ENCODE results near the gene CNTN6. TPM values are rescaled to one million over a fixed set of nuclear protein-coding genes. Genes with fewer than 3 reads are reported as not detected.

Gene CNTN6
- total and polyA plus RNA-seq, 2 donors (not counting 1 experiment from before 2014, with no cell fraction given), result not detected

GRCh38 chr3:1103525-1103924, 10.7 kb downstream of the CNTN6 start:
- no peak for DNase-seq
- H3K4me2 ChIP-seq (replicated peaks; ENCODE audit: low read depth, low read length, poor library complexity, severe bottlenecking), result no peak overlapping the region
- no CpG with 5 or more reads among the region's 6 CpGs for WGBS (ENCODE audit: insufficient coverage)

GRCh38 chr3:1117843-1118473, 25.1 kb downstream of the CNTN6 start:
- Mint-ChIP-seq H3K27ac (no peak overlapping the region), H3K9me3 (ENCODE audit: insufficient read depth) (no peaks in the 10 kb centered on the region), H3K4me3 (no peak overlapping the region), H3K4me1 (no peaks in the 10 kb centered on the region), H3K27me3 (no peaks in the 10 kb centered on the region)
- no peaks in the 10 kb centered on the region for H3K36me3 ChIP-seq (replicated peaks in 1 of 2; ENCODE audit: control extremely low read depth in 1 of 2, control insufficient read depth in 1 of 2, extremely low read depth in 1 of 2, insufficient read depth in 2 of 2, low read length in 1 of 2)
- ChIA-PET CTCF (no interaction called here), POLR2A (no interaction called here)
- no peaks in the 10 kb centered on the region for H3K27me3 ChIP-seq (replicated peaks in 1 of 4; ENCODE audit: control extremely low read depth in 1 of 4, control insufficient read depth in 3 of 4, insufficient read depth in 4 of 4, low read length in 3 of 4)
- no peak overlapping the region for H2AFZ ChIP-seq (ENCODE audit: insufficient read depth, low read depth, low read length, poor library complexity, severe bottlenecking)
- no peak for DNase-seq
- no peak overlapping the region for H3K9ac ChIP-seq (ENCODE audit: low read length)
- no peak overlapping the region for H3K4me3 ChIP-seq (ENCODE audit: control extremely low read depth in 1 of 5, extremely low read depth in 1 of 5, insufficient read depth in 1 of 5, low read depth in 2 of 5, low read length in 4 of 5)
- no peak overlapping the region for H3K4me2 ChIP-seq (replicated peaks; ENCODE audit: low read depth, low read length, poor library complexity, severe bottlenecking)
- intact Hi-C loops (cut with micrococcal nuclease), result no loop called here
- peaks cover 0 to 1% (median 0%) of the 10 kb centered on the region in 3 donors for H3K9me3 ChIP-seq (ENCODE audit: control extremely low read depth in 1 of 3, control insufficient read depth in 2 of 3, insufficient read depth in 1 of 3, low read length in 2 of 3)
- no peaks in the 10 kb centered on the region for H3K4me1 ChIP-seq (ENCODE audit: control insufficient read depth in 2 of 2, insufficient read depth in 2 of 2, low read length in 2 of 2)
- H3K27ac ChIP-seq (ENCODE audit: low read length in 2 of 2), result no peak overlapping the region
- no peaks in the 10 kb centered on the region for H3K79me2 ChIP-seq (ENCODE audit: control insufficient read depth, insufficient read depth, low read length)
- ATAC-seq (ENCODE audit: low read depth), result no peak
- H4K20me1 ChIP-seq (ENCODE audit: control insufficient read depth, insufficient read depth, low read length, poor library complexity, severe bottlenecking), result no peaks in the 10 kb centered on the region
- TF ChIP-seq CTCF (IDR thresholded peaks at IDR 0.05), result no peak
- no peak for TF ChIP-seq EZH2 (IDR thresholded peaks at IDR 0.05; ENCODE audit: borderline replicate concordance, insufficient read depth, low read depth, low read length, poor library complexity, severe bottlenecking)
- 93% methylated on average over 4 of the region's 8 CpGs for WGBS (ENCODE audit: insufficient coverage)

More at GRCh38 chr3:1103525-1103924, 10.7 kb downstream of the CNTN6 start:
- H3K36me3 ChIP-seq (replicated peaks in 1 of 2; ENCODE audit: control extremely low read depth in 1 of 2, control insufficient read depth in 1 of 2, extremely low read depth in 1 of 2, insufficient read depth in 2 of 2, low read length in 1 of 2), result no peaks in the 10 kb centered on the region
- peaks cover 0 to 4% (median 0%) of the 10 kb centered on the region in 3 donors for H3K9me3 ChIP-seq (ENCODE audit: control extremely low read depth in 1 of 3, control insufficient read depth in 2 of 3, insufficient read depth in 1 of 3, low read length in 2 of 3)
- TF ChIP-seq CTCF (IDR thresholded peaks at IDR 0.05) (no peak), EZH2 (IDR thresholded peaks at IDR 0.05; ENCODE audit: borderline replicate concordance, insufficient read depth, low read depth, low read length, poor library complexity, severe bottlenecking) (no peak)
- no peak for ATAC-seq (ENCODE audit: low read depth)
- no peak overlapping the region for H3K4me3 ChIP-seq (ENCODE audit: control extremely low read depth in 1 of 5, extremely low read depth in 1 of 5, insufficient read depth in 1 of 5, low read depth in 2 of 5, low read length in 4 of 5)
- ChIA-PET CTCF (no interaction called here), POLR2A (no interaction called here)
- no peaks in the 10 kb centered on the region for H3K27me3 ChIP-seq (replicated peaks in 1 of 4; ENCODE audit: control extremely low read depth in 1 of 4, control insufficient read depth in 3 of 4, insufficient read depth in 4 of 4, low read length in 3 of 4)
- no peak overlapping the region for H3K27ac ChIP-seq (ENCODE audit: low read length in 2 of 2)
- H3K79me2 ChIP-seq (ENCODE audit: control insufficient read depth, insufficient read depth, low read length), result no peaks in the 10 kb centered on the region
- no peak overlapping the region for H3K4me3 Mint-ChIP-seq
- no peak overlapping the region for H3K27ac Mint-ChIP-seq
- H3K4me1 ChIP-seq (ENCODE audit: control insufficient read depth in 2 of 2, insufficient read depth in 2 of 2, low read length in 2 of 2), result no peaks in the 10 kb centered on the region
- no peaks in the 10 kb centered on the region for H3K4me1 Mint-ChIP-seq
- intact Hi-C loops (cut with micrococcal nuclease), result no loop called here
- no peaks in the 10 kb centered on the region for H4K20me1 ChIP-seq (ENCODE audit: control insufficient read depth, insufficient read depth, low read length, poor library complexity, severe bottlenecking)
- H3K27me3 Mint-ChIP-seq, result no peaks in the 10 kb centered on the region
- H3K9ac ChIP-seq (ENCODE audit: low read length), result no peak overlapping the region
- H3K9me3 Mint-ChIP-seq (ENCODE audit: insufficient read depth), result peaks cover 1% of the 10 kb centered on the region
- no peak overlapping the region for H2AFZ ChIP-seq (ENCODE audit: insufficient read depth, low read depth, low read length, poor library complexity, severe bottlenecking)
